GM19467 (cell line): ENCODE data around the gene COQ7.
A peak's percentile ranks its signal among the peaks of the same experiment; 100 is the strongest.

ENCODE experiments used
- ATAC-seq: cut with Tn5 transposase; IDR thresholded peaks from one replicate; pipeline ENCODE4 v1.9.1; 2021; ENCODE audit warnings: mild to moderate bottlenecking, moderate library complexity; ENCODE audit not compliant: unreplicated experiment

The COQ7 gene

GRCh38 chr16:19110537-19111360, 43.3 kb downstream of the COQ7 start:
- ATAC-seq, result no peak

DNA sequence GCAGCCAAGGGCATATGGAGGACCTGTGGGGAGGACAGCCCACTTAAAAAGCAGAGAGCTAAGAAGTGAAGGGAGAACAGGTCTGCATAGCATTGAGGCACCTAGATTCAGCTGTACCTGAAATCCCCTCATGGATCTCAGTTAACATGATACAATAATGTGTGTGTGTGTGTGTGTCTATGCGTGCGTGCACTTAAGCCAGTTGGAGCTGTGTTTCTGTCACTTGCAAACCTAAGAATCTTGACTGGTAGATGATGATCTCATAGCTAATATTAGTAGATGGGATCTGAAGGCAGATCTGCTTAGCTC, 44.6 kb downstream of the COQ7 start:
- no peak for ATAC-seq

DNA sequence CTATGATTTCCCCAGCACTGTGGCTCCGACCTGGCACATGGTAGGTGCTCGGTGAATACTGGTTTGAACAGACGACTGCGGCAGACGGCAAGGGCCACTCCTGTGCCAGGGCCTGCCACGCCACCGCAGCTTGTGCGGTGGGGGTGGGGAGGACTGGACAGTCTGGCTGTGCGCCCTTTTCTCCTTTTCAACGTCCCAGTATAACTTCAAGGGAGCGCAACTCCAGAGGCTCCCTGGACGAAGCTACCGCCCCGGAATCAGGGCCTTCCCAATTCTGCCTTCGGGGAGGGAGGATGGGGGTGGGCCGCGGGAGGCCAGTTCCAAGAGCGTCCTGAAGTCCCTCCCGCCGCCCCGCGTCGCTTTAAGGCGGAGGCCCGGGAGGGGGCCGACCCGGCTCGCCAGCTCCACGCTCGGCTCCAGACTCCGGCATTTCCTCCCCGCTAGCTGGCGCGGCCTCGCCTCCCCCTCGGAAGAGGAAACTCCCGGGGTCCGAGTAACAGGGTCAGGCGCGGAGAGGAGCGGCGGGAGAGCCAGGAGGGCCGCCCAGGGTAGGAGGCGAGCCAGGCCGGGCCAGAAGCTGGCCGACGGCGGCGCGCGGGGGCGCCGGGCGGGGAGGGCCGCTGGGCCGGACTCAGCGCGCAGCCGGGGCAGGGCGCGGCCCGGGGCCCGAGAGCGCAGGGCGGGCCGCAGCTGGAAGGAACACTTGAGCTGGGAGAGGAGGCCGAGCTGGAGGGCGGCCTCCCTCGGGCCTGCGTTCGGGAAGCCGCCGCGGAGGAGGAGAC, 46.4 kb downstream of the COQ7 start, which contains the start of gene ITPRIPL2:
Gene ITPRIPL2 (plus strand): TSS at position 388 of the 782 bp plus-strand sequence. CDS start 498 bp downstream, outside the sequence.
- ATAC-seq, result peak; percentile 37

- peak; percentile 35 for ATAC-seq
Measured at GRCh38 chr16:19114359-19115147, 47.1 kb downstream of the COQ7 start.

DNA sequence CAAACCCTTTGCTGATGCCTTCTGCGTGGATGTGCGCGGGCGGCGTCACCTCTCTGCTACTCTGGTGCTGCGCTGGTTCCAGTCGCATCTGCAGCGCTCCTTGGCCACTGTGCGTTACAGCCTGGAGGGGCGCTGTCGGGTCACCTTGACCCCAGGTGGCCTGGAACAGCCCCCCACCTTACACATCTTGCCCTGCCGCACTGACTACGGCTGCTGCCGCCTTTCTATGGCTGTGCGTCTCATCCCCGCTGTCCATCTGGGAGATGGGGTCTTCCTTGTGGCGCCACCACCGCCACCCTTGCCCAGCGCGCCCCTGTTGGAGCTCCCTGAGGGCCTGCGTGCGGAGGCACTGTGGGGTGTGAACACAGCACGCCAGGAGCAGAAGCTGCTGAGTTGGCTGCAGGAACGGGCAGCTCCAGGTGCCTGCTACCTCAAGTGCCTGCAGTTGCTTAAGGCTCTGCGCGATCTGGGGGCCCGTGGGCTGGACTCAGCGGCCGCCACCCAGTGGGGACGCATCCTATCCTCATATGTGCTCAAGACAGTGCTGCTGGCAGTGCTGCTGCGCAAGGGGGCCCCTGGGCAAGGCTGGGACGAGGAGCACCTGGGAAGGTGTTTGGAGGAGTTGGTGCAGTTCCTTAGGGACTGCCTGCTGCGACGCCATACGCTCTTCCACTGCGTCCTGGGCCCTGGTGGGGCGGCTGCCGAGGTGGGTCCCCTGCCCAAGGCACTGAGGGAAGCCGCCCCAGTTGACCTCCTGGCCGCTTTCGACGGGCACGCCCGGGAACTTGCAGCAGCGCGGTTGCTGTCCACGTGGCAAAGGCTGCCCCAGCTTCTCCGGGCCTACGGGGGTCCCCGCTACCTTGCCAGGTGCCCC, 48.0 kb downstream of the COQ7 start:
- no peak for ATAC-seq

DNA sequence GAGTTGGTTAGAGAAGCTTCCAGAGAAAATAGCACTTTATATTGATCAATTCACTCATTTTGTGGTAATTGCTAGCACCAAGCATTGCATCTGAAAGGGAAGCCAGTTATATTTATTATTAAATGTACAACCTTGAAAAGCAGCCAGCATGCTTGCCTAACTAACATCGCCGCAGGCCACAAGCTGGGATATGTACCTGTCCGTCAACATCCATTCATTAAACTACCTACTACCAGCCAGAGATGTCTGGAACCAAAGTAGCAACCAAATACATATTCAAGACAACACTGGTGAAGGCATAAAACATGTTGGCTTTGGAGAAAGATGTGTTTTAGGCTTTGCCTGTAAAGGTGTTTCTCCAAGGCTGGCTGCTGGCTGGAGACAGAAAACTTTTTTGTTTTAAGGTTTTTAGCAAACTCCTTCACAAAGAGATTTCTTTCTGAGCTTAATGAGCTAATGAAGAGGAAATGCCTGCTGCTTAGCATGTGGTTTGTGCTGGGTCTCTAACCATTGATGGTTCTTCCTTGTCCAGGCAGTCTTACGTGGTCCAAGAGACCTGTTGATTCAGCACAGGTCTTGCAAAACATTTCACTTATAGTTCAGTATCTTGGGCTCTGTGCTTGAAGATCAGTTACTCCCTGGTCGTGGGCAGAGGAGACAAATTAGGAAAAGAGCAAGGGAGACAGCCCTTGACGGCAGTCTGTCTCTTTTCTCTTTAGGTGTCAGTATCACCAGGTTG, 49.5 kb downstream of the COQ7 start:
- no peak for ATAC-seq

GRCh38 chr16:19118938-19119431, 51.6 kb downstream of the COQ7 start:
- no peak for ATAC-seq

DNA sequence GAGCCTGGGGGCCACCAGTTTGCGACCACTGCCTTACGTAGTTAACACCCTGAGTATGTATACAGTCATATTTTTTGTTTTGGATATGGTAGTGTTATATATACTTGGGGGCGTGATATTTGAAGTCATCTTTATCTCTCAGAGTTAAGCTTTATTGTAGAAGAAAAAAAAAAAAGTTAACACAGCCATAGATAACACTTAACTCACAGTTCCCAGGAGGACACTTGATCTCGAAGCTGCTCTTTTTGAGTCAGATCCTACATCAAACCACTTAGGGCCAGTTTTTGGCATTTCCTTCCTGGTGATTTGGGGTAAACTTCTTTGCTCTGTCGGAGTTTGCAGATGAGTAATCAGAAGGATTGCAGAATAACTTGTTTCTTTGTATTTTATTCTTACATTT, 52.1 kb downstream of the COQ7 start:
- no peak for ATAC-seq

DNA sequence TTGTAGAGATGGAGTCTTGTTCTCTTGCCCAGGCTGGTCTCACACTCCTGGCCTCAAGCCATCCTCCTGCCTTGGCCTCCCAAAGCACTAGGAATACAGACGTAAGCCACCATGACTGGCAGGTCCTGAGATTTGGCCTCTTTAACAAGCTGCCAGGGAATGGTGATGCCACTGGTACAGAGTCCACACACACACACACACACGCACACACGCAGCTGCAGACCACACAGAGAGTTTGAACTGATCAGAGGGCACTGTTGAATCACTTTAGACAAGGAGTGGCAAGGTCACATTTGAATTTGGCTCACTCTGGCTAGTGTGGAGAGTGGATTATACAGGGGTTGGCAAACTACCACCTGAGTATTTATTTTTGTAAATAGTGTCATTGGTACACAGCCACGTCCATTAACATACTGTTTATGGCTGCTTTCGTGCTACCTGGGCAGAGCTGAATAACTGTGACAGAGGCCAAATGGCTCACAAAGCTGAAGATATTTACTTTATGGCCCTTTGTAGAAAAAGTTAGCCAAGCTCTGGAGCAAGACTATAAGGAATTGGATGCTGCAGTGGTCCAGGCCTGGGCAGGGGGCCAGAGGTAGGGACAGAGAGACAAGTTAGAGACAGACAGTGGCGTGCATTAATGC, 56.2 kb downstream of the COQ7 start:
- ATAC-seq, result no peak

DNA sequence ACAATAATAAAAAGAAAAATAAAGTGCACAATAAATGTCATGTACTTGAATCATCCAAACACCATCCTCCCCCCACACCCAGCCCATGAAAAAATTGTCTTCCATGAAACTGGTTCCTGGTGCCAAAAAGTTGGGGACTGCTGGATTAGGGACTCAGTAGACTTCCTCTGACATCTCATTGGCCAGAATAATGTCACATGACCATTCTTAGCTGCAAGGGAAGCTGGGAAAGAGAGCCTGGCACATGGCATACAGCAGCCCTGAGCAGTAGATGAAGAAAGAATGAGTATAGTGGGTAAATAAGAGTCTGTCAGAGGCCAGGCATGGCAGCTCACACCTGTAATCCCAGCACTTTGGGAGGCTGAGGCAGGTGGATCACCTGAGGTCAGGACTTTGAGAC, 58.9 kb downstream of the COQ7 start:
- ATAC-seq, result no peak

- no peak for ATAC-seq
Measured at GRCh38 chr16:19127205-19127604, 59.8 kb downstream of the COQ7 start.

- ATAC-seq, result peak; percentile 52
Measured at GRCh38 chr16:19127674-19128131, 60.3 kb downstream of the COQ7 start.

- ATAC-seq, result no peak
Measured at GRCh38 chr16:19128454-19129200, 61.2 kb downstream of the COQ7 start.
